Measurements from ENCODE around the gene TRMT11.

DNA sequence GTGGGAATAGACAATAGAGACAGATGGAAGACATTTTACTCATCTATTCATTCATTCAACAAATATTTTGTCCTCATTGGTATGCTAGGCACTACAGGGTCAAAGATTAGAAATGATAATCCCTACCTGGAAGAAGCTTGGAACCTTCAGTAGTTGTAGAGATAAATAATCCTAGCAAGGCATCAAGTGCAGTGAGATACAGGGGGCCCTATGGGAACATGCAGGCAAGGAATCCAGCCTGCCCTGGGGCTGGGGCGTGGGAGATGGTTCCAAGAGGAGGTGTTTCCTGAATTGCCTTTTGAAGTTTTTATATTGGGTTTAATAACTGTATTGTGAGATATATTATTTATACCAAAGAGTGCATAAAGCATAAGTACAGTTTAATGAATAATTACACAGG, 64.5 kb downstream of the TRMT11 start:
- TF ChIP-seq, protein P1, sequence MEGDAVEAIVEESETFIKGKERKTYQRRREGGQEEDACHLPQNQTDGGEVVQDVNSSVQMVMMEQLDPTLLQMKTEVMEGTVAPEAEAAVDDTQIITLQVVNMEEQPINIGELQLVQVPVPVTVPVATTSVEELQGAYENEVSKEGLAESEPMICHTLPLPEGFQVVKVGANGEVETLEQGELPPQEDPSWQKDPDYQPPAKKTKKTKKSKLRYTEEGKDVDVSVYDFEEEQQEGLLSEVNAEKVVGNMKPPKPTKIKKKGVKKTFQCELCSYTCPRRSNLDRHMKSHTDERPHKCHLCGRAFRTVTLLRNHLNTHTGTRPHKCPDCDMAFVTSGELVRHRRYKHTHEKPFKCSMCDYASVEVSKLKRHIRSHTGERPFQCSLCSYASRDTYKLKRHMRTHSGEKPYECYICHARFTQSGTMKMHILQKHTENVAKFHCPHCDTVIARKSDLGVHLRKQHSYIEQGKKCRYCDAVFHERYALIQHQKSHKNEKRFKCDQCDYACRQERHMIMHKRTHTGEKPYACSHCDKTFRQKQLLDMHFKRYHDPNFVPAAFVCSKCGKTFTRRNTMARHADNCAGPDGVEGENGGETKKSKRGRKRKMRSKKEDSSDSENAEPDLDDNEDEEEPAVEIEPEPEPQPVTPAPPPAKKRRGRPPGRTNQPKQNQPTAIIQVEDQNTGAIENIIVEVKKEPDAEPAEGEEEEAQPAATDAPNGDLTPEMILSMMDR (IDR thresholded peaks at IDR 0.05), result no peak
- no peak for TF ChIP-seq POLR2A (IDR thresholded peaks at IDR 0.05; ENCODE audit: low read depth)

Measured in esophagus muscularis mucosa (tissue), 3 donors.